Spleen (tissue), 7 donors: Measurements from ENCODE around the gene CCN2.

Experiments
- CTCF ChIP-seq, 11 experiments: fragments of 200-600 bp in 7 of 11; fragments of 450-650 bp in 4 of 11; sonication (generic) in 4 of 11; IDR thresholded peaks in 8 of 11; conservative IDR thresholded peaks in 3 of 11; 1 replicate in 7 of 11; 2 replicates in 4 of 11; pipeline versions ENCODE4 v1.4.0 to v1.8.0; 2016 to 2021; ENCODE audit warnings: antibody characterized with exemption in 11 of 11, inconsistent platforms in 4 of 11, mild to moderate bottlenecking in 1 of 11
- POLR2A ChIP-seq, 3 donors: fragments of 450-650 bp; IDR thresholded peaks; one replicate each; pipeline ENCODE4 v1.5.1; 2017; ENCODE audit warnings: antibody characterized with exemption in 3 of 3, mild to moderate bottlenecking in 1 of 3
- donor health status: DM: no; HTN: no; CAD: no; lungs with moderate emphysema.
- donor health status: DM: no; HTN: no; CAD: no.
- donor health status: DM: no; HTN: no; CAD: no.

DNA sequence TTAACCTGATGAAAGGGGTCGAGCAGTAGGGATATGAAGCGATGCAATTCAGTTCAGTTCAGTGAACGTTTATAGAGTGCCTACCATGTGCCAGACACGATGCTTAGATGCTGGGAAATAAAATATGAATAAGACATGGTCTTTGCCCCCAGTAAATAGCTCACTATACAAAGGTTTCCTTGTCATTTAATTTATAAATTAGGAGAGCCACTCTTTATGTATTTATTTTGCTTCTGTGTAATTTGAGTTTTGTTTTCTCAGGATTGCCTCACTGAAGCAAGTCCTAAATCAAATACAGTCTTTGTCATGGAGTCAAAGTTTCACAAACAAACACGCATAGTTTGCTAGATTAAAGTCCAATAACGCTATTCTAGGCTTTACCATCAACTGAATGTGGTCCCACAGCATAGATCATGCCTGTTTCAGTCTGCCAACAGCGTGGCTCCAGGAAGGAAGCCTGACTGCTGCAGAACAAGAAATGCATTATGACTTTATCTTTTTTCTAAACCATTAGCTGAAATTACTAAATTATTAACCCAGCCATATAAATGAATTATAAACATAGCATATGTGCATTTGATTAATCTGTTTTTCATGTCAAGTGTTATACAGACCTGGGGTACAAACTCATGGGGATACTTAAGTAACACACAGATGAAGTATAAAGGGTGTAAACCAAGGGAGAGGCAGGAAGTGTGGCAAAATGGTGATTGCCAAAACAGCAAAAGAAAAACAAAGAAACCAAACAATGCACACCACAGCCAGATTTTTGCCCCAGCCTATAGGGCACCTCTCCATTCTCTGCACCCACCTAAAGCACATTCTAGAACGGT lies 29.8 kb upstream of the CCN2 start:
- TF ChIP-seq POLR2A (IDR thresholded peaks at IDR 0.05) (no peak), CTCF (IDR thresholded peaks at IDR 0.05 in 8 of 11, conservative IDR thresholded peaks at IDR 0.05 in 3 of 11) (no peak)
